HUES6 (cell line): Measurements from ENCODE around the gene NDUFS5.
"Not testable (repeated sequence)": the region's sequence is repeated elsewhere in the genome, so short reads cannot be mapped to it uniquely, and the experiment has no call there.

ENCODE experiments used
- H3K27ac ChIP-seq: 2 replicates; pipeline ENCODE4 v1.7.0; 2013; ENCODE audit warnings: low read depth, mild to moderate bottlenecking, low read length, inconsistent platforms
- H3K27me3 ChIP-seq: 2 replicates; pipeline ENCODE4 v1.6.1; 2013; ENCODE audit warnings: low read length; ENCODE audit not compliant: control insufficient read depth, insufficient read depth
- H3K36me3 ChIP-seq: 2 replicates; pipeline ENCODE4 v1.6.1; 2013; ENCODE audit warnings: low read length; ENCODE audit not compliant: control insufficient read depth, insufficient read depth
- H3K4me1 ChIP-seq: 2 replicates; pipeline ENCODE4 v1.6.1; 2013; ENCODE audit warnings: low read length; ENCODE audit not compliant: control insufficient read depth, insufficient read depth
- H3K4me3 ChIP-seq: 2 replicates; pipeline ENCODE4 v1.5.1; 2013; ENCODE audit warnings: low read depth, low read length
- H3K9ac ChIP-seq: one replicate; pipeline ENCODE4 v1.6.1; 2013; ENCODE audit warnings: mild to moderate bottlenecking, low read length
- H3K9me3 ChIP-seq: 2 replicates; pipeline ENCODE4 v1.6.1; 2013; ENCODE audit warnings: low read depth, low read length; ENCODE audit not compliant: control insufficient read depth, insufficient read depth

NDUFS5 gene

DNA sequence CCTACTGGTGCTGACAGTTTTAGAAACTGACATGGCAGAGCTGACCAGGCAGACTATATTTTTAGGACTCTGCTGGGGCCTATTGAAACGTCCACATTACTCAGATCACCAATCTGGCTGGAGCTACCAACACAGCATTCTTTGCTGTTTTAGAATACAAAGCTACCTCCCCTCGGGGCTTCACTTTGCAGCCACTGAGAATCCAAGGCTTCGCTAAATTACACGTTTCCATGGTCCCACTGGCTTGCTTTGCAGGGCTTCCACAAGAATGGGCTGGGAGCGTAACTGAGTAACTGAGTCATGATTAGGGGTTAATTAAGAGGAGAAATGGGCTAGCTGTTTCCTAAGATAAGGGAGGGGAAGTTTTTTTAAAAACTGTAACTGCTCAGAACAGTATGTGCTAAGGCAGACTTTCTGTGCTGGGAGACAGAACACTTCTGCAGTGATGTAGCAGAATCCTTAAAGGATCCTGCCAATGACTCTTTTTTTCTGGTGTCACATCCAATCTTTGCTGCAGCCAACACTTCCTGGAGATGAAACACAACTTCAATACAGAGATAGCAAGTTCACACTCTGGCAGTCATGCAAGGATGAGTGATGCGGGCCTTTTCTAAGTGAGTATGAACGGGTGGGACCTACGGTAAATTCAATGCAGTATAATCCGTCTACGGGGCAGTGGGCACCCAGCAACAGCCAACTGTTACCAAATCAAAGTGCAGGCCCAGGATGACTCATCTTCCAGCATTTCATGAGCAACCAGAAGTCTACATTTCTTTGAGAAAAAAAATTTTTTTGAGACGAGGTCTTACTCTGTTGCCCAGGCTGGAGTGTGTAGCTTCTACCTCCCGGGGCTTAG, 21.5 kb downstream of the NDUFS5 start:
- H3K4me1 ChIP-seq: peaks cover 14% of the 10 kb centered on the region
- H3K27me3 ChIP-seq: no peaks in the 10 kb centered on the region
- H3K36me3 ChIP-seq: peaks cover 10% of the 10 kb centered on the region
- H3K27ac ChIP-seq: no peak overlapping the region
- no peaks in the 10 kb centered on the region for H3K9me3 ChIP-seq
- H3K9ac ChIP-seq: no peak overlapping the region
- H3K4me3 ChIP-seq: no peak overlapping the region

DNA sequence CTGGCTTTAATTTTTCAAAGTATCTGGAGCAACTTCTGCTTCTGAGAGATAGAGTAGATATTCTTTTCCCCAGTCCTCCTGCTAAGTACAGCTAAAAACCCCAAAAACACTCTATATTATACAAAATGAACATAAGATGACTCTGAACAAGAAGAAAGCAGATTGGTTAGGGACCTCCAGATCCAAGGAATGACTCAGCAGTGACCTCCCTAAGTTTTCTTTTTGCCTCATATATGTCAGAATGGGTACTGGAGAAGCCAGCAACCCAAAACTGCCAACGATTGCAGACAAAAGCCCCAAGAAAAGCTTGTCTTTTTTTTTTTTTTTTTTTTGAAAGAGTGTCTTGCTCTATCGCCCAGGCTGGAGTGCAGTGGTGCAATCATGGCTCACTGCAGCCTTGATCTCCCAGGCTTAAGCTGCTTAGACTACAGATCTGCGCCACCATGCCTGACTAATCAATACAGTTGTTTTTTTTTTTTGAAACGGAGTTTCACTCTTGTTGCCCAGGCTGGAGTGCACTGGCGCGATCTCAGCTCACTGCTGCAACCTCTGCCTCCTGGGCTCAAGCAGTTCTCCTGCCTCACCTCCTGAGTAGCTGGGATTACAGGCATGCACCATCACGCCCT, 22.7 kb downstream of the NDUFS5 start:
- no peak overlapping the region for H3K9ac ChIP-seq
- H3K4me1 ChIP-seq: peaks cover 14% of the 10 kb centered on the region
- H3K9me3 ChIP-seq: no peaks in the 10 kb centered on the region
- peaks cover 9% of the 10 kb centered on the region; the same call in 1 of the 2 replicates for H3K36me3 ChIP-seq
- H3K4me3 ChIP-seq: no peak overlapping the region
- H3K27ac ChIP-seq: no peak overlapping the region
- H3K27me3 ChIP-seq: no peaks in the 10 kb centered on the region

DNA sequence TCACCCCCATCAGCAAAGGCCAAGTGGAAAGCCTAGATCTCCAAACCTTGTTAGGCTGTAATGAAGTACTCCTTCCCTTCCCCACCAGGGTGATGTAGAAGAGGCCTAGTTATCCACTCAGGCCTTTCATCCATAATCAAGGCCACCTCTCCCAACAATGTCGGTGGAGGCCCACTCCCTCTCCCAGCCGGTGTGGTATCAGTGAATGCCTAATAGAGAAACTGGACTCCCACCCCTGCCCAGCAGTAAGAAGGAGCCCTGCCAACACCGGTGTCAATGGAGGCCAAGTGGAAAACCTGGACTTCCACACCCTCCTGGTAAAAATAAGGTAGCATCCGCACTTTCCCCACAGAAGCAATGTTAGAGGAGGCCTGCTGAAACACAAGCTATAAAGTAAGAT, 23.9 kb downstream of the NDUFS5 start:
- Histone ChIP-seq H3K9me3 (no peaks in the 10 kb centered on the region), H3K9ac (no peak overlapping the region), H3K36me3 (peaks cover 5% of the 10 kb centered on the region; the same call in 1 of the 2 replicates), H3K27me3 (no peaks in the 10 kb centered on the region), H3K27ac (no peak overlapping the region), H3K4me1 (peaks cover 14% of the 10 kb centered on the region), H3K4me3 (no peak overlapping the region)

DNA sequence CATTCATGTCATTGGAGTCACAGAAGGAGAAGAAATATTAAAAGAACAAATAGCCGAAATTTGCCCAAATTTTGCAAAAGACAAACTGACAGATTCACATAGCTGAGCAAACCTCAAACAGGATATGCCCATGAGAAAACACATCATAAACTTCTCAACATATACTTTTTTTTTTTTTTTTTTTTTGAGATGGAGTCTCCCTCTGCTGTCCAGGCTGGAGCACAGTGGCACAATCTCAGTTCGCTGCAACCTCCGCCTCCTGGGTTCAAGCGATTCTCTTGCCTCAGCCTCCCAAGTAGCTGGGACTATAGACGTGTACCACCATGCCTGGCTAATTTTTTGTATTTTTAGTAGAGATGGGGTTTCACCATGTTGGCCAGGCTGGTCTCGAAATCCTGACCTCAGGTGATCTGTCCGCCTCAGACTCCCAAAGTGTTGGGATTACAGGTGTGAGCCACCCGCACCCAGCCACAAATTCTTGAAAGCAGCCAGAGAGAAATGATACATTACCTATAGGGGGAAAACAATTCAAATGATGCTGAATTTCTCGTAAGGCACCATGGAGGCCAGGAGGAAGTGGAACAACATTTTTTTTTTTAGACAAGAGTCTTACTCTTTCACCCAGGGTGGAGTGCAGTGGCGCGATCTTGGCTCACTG, 25.2 kb downstream of the NDUFS5 start:
- H3K4me3 ChIP-seq, H3K9me3 ChIP-seq, H3K36me3 ChIP-seq, H3K9ac ChIP-seq, H3K27ac ChIP-seq, H3K27me3 ChIP-seq: not testable (repeated sequence)
- peaks cover 14% of the 10 kb centered on the region for H3K4me1 ChIP-seq

DNA sequence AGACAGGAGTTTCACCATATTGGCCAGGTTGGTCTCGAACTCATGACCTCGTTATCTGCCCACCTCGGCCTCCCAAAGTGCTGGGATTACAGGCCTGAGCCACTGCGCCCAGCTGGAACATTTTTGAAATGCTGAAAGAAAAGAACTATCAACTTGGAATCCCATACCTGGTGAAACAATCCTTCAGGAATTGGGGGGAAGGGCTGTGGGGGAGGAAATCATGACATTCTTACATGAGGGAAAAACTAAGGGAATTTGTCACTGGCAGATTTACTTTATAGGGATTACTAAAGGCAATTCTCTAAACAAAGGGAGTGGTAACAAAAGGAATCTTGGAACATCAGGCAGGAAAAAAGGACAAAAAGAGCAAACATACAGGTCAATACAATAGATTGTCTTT, 25.8 kb downstream of the NDUFS5 start:
- H3K27ac ChIP-seq: no peak overlapping the region
- no peaks in the 10 kb centered on the region for H3K27me3 ChIP-seq
- no peak overlapping the region for H3K4me3 ChIP-seq
- H3K9ac ChIP-seq: no peak overlapping the region
- H3K9me3 ChIP-seq: no peaks in the 10 kb centered on the region
- peaks cover 9% of the 10 kb centered on the region for H3K4me1 ChIP-seq
- H3K36me3 ChIP-seq: peaks cover 5% of the 10 kb centered on the region; the same call in 1 of the 2 replicates

DNA sequence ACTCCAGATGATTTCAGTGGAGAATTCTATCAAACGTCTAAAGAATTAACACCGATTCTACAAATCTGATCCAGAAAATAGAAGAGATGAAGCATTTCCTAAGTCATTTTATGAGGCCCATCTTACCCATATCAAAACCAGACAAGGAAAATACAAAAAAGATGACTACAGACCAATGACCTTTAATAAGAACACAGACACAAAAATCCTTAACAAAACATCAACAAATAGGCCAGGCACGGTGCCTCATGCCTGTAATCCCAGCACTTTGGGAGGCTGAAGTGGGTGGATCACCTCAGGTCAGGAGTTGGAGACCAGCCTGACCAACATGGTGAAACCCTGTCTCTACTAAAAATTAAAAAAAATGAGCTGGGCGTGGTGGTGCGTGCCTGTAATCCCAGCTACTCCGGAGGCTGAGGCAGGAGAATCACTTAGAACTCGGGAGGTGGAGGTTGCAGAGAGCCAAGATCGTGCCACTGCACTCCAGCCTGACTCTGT, 29.1 kb downstream of the NDUFS5 start:
- H3K9ac ChIP-seq, H3K9me3 ChIP-seq, H3K4me1 ChIP-seq, H3K4me3 ChIP-seq, H3K36me3 ChIP-seq, H3K27ac ChIP-seq, H3K27me3 ChIP-seq: not testable (repeated sequence)

DNA sequence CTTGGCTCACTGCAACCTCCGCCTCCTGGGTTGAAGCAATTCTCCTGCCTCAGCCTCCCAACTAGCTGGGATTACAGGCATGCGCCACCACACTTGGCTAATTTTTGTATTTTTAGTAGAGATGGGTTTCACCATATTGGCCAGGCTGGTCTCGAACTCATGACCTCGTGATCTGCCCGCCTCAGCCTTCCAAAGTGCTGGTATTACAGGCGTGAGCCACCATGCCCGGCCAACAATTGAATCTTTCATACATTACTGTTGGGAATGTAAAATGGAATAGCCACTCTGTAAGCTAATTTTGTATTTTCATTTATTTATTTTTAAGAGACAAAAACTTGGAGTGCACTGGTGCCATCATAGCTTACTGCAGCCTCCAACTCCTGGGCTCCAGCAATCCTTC, 35.4 kb downstream of the NDUFS5 start:
- not testable (repeated sequence) for H3K36me3 ChIP-seq, H3K9ac ChIP-seq, H3K27ac ChIP-seq

DNA sequence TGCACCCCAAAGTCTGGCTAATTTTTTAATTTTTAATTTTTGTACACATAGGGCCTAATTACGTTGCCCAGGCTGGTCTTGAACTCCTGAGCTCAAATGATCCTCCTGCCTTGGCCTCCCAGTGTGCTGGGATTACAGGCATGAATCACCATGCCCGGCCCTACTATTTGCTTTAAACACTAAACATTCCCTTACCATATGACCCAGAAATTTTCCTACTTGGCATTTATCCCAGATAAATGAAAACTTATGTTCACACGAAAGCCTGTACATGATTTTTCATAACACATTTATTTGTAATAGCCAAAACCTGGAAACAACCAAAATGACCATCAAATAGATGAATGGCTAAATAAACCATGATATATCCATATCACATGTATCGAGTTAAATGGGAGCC, 35.8 kb downstream of the NDUFS5 start:
- Histone ChIP-seq H3K27ac (no peak overlapping the region), H3K4me1 (no peaks in the 10 kb centered on the region), H3K9ac (no peak overlapping the region), H3K36me3 (no peaks in the 10 kb centered on the region), H3K27me3 (no peaks in the 10 kb centered on the region), H3K9me3 (no peaks in the 10 kb centered on the region), H3K4me3 (no peak overlapping the region)

More for the DNA sequence above, 35.4 kb downstream of the NDUFS5 start:
- H3K9me3 ChIP-seq, H3K4me1 ChIP-seq, H3K27me3 ChIP-seq, H3K4me3 ChIP-seq: not testable (repeated sequence)

DNA sequence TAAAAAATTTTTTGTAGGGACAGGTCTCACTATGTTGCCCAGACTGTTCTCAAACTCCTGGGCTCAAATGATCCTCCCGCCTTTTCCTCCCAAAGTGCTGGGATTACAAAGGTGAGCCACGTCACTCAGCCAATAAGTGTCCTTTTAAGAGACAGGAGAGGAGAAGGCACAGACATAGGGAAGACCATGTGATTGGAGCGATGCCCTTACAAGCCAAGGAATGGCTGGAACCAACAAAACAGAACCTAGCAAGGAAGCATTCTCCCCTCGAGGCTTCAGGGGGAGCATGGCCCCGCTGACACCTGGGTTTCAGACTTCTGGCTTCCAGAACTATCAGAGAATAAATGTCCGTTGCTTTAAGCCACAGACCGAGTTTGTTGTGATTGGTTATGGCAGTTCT, 37.0 kb downstream of the NDUFS5 start:
- H3K4me3 ChIP-seq: no peak overlapping the region
- H3K36me3 ChIP-seq: no peaks in the 10 kb centered on the region
- no peak overlapping the region for H3K27ac ChIP-seq
- no peaks in the 10 kb centered on the region for H3K9me3 ChIP-seq
- no peaks in the 10 kb centered on the region for H3K27me3 ChIP-seq
- H3K9ac ChIP-seq: no peak overlapping the region
- no peaks in the 10 kb centered on the region for H3K4me1 ChIP-seq

DNA sequence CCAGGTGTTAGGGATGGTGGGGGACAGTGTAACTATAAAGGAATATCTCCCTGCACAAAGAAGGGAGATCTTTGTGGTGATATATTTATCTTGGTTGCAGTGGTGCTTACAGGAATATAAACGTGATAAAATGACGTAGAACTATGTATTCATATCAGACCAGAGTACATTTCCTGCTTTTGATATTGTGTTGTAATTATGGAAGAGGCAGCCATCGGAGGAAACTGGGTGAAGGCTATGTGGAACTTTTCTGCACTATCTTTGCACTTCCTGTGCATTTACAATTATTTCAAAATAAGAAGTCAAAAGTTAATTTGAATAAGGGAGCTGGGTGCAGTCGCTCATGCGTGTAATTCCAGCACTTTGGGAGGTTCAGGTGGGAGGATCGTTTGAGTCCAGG, 37.6 kb downstream of the NDUFS5 start:
- Histone ChIP-seq H3K36me3 (no peaks in the 10 kb centered on the region), H3K4me1 (no peaks in the 10 kb centered on the region), H3K27ac (no peak overlapping the region), H3K27me3 (no peaks in the 10 kb centered on the region), H3K9me3 (no peaks in the 10 kb centered on the region), H3K4me3 (no peak overlapping the region), H3K9ac (no peak overlapping the region)

DNA sequence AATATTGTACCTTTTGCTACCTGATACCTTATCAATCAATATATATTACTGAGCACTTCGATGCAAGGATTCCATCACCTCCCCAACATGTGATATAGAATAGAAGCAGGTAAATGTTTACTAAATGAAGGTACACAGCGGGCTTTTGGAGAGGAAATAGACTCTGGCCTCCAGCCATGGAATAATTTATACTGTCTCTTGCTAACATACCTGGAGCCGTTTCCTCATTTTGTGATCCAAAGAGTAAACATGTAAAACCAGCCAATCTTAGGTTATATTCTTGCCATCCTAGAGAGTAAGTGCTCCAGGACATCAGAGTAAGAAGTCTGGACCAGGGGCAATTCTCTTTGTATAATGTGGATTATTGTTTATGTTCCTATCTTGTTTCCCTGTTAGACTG, 39.4 kb downstream of the NDUFS5 start:
- Histone ChIP-seq H3K27ac (no peak overlapping the region), H3K4me1 (no peaks in the 10 kb centered on the region), H3K4me3 (no peak overlapping the region), H3K36me3 (no peaks in the 10 kb centered on the region), H3K27me3 (no peaks in the 10 kb centered on the region), H3K9ac (no peak overlapping the region), H3K9me3 (no peaks in the 10 kb centered on the region)
